H9 (cell line): ENCODE data around the gene COLQ. TPM values are rescaled to one million over a fixed set of nuclear protein-coding genes. Genes with fewer than 3 reads are reported as not detected.

ENCODE experiments used
- DNase-seq: peaks from one replicate; pipeline ENCODE4 v3.0.0-alpha.2; 2017
- H2AFZ ChIP-seq: one replicate; pipeline ENCODE4 v1.6.1; 2013; ENCODE audit warnings: mild to moderate bottlenecking, low read length, control low read depth, moderate library complexity
- H2AK5ac ChIP-seq: 2 replicates; pipeline ENCODE4 v1.6.1; 2013; ENCODE audit warnings: low read length, control low read depth, mixed read lengths; ENCODE audit not compliant: insufficient read length
- H2BK120ac ChIP-seq: one replicate; pipeline ENCODE4 v1.6.1; 2013; ENCODE audit warnings: low read depth, mild to moderate bottlenecking, low read length, control low read depth, inconsistent platforms; ENCODE audit not compliant: poor library complexity, severe bottlenecking
- H2BK12ac ChIP-seq: 2 replicates; pipeline ENCODE4 v1.6.1; 2013; ENCODE audit warnings: low read length, control low read depth, mixed read lengths, low read depth; ENCODE audit not compliant: insufficient read length
- H2BK15ac ChIP-seq: 2 replicates; pipeline ENCODE4 v1.6.1; 2013; ENCODE audit warnings: low read depth, low read length, control low read depth
- H2BK20ac ChIP-seq: one replicate; pipeline ENCODE4 v1.6.1; 2013; ENCODE audit warnings: low read depth, mild to moderate bottlenecking, low read length, control low read depth, inconsistent platforms; ENCODE audit not compliant: poor library complexity, severe bottlenecking
- H2BK5ac ChIP-seq: 2 replicates; pipeline ENCODE4 v1.6.1; 2013; ENCODE audit warnings: low read length, control low read depth, mixed read lengths; ENCODE audit not compliant: insufficient read length
- H3K14ac ChIP-seq: 2 replicates; pipeline ENCODE4 v1.6.1; 2013; ENCODE audit warnings: low read length, control low read depth; ENCODE audit not compliant: insufficient read depth
- H3K18ac ChIP-seq: 2 replicates; pipeline ENCODE4 v1.6.1; 2013; ENCODE audit warnings: low read depth, mild to moderate bottlenecking, mixed read lengths, low read length, control low read depth; ENCODE audit not compliant: insufficient read length
- H3K23ac ChIP-seq: 2 replicates; pipeline ENCODE4 v1.6.1; 2013; ENCODE audit warnings: low read length, control low read depth, mixed read lengths, low read depth; ENCODE audit not compliant: insufficient read length
- H3K23me2 ChIP-seq: 2 replicates; pipeline ENCODE4 v1.6.1; 2013; ENCODE audit warnings: low read depth, mild to moderate bottlenecking, mixed read lengths, low read length, control low read depth; ENCODE audit not compliant: insufficient read length, poor library complexity, severe bottlenecking
- H3K27ac ChIP-seq: 2 replicates; pipeline ENCODE4 v1.5.1; 2013; ENCODE audit warnings: low read length, control low read depth, mixed read lengths, low read depth; ENCODE audit not compliant: insufficient read length
- H3K27me3 ChIP-seq: 2 replicates; pipeline ENCODE4 v1.6.1; 2013; ENCODE audit warnings: low read length, control low read depth, inconsistent platforms; ENCODE audit not compliant: insufficient read depth
- H3K4ac ChIP-seq: 2 replicates; pipeline ENCODE4 v1.6.1; 2013; ENCODE audit warnings: low read depth, mild to moderate bottlenecking, control low read depth, inconsistent platforms, low read length, moderate library complexity
- H3K4me1 ChIP-seq: 2 replicates; pipeline ENCODE4 v1.6.1; 2013; ENCODE audit warnings: low read length, control low read depth, inconsistent platforms; ENCODE audit not compliant: insufficient read depth
- H3K4me2 ChIP-seq: 2 replicates; pipeline ENCODE4 v1.6.1; 2013; ENCODE audit warnings: low read length, control low read depth, mixed read lengths; ENCODE audit not compliant: insufficient read length, insufficient read depth
- H3K56ac ChIP-seq: 2 replicates; pipeline ENCODE4 v1.6.1; 2013; ENCODE audit warnings: low read depth, mild to moderate bottlenecking, mixed read lengths, low read length, control low read depth; ENCODE audit not compliant: insufficient read length
- H3K79me1 ChIP-seq: 2 replicates; pipeline ENCODE4 v1.6.1; 2013; ENCODE audit warnings: low read depth, mild to moderate bottlenecking, moderate library complexity, low read length, control low read depth, inconsistent platforms; ENCODE audit not compliant: insufficient read depth, poor library complexity, severe bottlenecking
- H3K79me2 ChIP-seq: 2 replicates; pipeline ENCODE4 v1.6.1; 2013; ENCODE audit warnings: low read length, control low read depth, inconsistent platforms; ENCODE audit not compliant: insufficient read depth
- H3K9ac ChIP-seq: 2 replicates; pipeline ENCODE4 v1.6.1; 2013; ENCODE audit warnings: low read length, control low read depth, mixed read lengths; ENCODE audit not compliant: insufficient read length; ENCODE audit errors: extremely low read depth
- H3K9me3 ChIP-seq: one replicate; pipeline ENCODE4 v1.6.1; 2013; ENCODE audit warnings: low read depth, low read length, inconsistent platforms; ENCODE audit not compliant: control insufficient read depth
- H3T11ph ChIP-seq: one replicate; pipeline ENCODE4 v1.6.1; 2013; ENCODE audit warnings: mild to moderate bottlenecking, low read length, control low read depth, inconsistent platforms
- H4K20me1 ChIP-seq: one replicate; pipeline ENCODE4 v1.6.1; 2013; ENCODE audit not compliant: control insufficient read depth, insufficient read length, insufficient read depth
- H4K5ac ChIP-seq: 2 replicates; pipeline ENCODE4 v1.6.1; 2013; ENCODE audit warnings: low read depth, mild to moderate bottlenecking, mixed read lengths, low read length, control low read depth; ENCODE audit not compliant: insufficient read length
- H4K8ac ChIP-seq: replicated peaks from 2 replicates; pipeline ENCODE4 v1.6.1; 2013; ENCODE audit warnings: low read length, control low read depth, mixed read lengths, low read depth; ENCODE audit not compliant: insufficient read length
- H4K91ac ChIP-seq: 2 replicates; pipeline ENCODE4 v1.6.1; 2013; ENCODE audit warnings: low read depth, mild to moderate bottlenecking, moderate library complexity, mixed read lengths, low read length, control low read depth; ENCODE audit not compliant: insufficient read length
- H3K27ac Mint-ChIP-seq, 3 experiments: 2 replicates in 2 of 3; 3 replicates in 1 of 3; pipeline ENCODE4 v1.8.0; 2020 to 2021; ENCODE audit warnings: mixed read lengths in 3 of 3, mild to moderate bottlenecking in 1 of 3, moderate library complexity in 1 of 3
- H3K27me3 Mint-ChIP-seq: 2 replicates; pipeline ENCODE4 v1.8.0; 2021; ENCODE audit warnings: low read depth, mild to moderate bottlenecking, moderate library complexity, mixed read lengths
- H3K36me3 Mint-ChIP-seq, 3 experiments: 2 replicates in 2 of 3; 3 replicates in 1 of 3; pipeline ENCODE4 v1.8.0; 2020 to 2021; ENCODE audit warnings: low read depth in 3 of 3, mixed read lengths in 3 of 3; ENCODE audit not compliant: insufficient read depth in 1 of 3
- H3K4me1 Mint-ChIP-seq, 2 experiments: 2 replicates each; pipeline ENCODE4 v1.8.0; 2020; ENCODE audit warnings: mixed read lengths in 2 of 2
- H3K4me3 Mint-ChIP-seq, 2 experiments: 2 replicates in 1 of 2; 3 replicates in 1 of 2; pipeline ENCODE4 v1.8.0; 2020 to 2021; ENCODE audit warnings: mild to moderate bottlenecking in 2 of 2, mixed read lengths in 2 of 2, moderate library complexity in 1 of 2
- H3K9me3 Mint-ChIP-seq, 2 experiments: 2 replicates in 1 of 2; 3 replicates in 1 of 2; pipeline ENCODE4 v1.8.0; 2020; ENCODE audit warnings: mild to moderate bottlenecking in 2 of 2, mixed read lengths in 2 of 2, moderate library complexity in 1 of 2
- CTCF ChIP-seq: fragments of 200-600 bp; sonication (generic); conservative IDR thresholded peaks from 3 replicates; pipeline ENCODE4 v1.8.0; 2021; ENCODE audit warnings: antibody characterized with exemption, mild to moderate bottlenecking
- WGBS: extraction: QIAGEN DNeasy Blood & Tissue Kit; methylation state at CpG from one replicate; pipeline ENCODE4 v1.1.7; 2013; ENCODE audit warnings: missing lambda C conversion rate, low lambda C conversion rate, mixed read lengths; ENCODE audit not compliant: insufficient read length; ENCODE audit errors: extremely low coverage; 5-methylcytosine and 5-hydroxymethylcytosine counted together
- total RNA-seq: library from RNA; stranded (reverse); gene quantifications from 2 replicates; pipeline ENCODE4 v1.2.1, GENCODE V29; 2021

The COLQ gene
- total RNA-seq, 1 experiment from 2014 or later, result 0.61 TPM

GRCh38 chr3:15443826-15444524 is 77.5 kb downstream of the COLQ start:
- H3K23ac ChIP-seq, result no peak overlapping the region
- no peaks in the 10 kb centered on the region for H3K79me2 ChIP-seq
- peaks cover 7 to 34% (median 23%) of the 10 kb centered on the region in 3 experiments; a peak in 6 of 7 replicates for H3K36me3 Mint-ChIP-seq
- peaks cover 1 to 4% of the 10 kb centered on the region in 2 experiments; a peak in 1 of 4 replicates for H3K4me1 Mint-ChIP-seq
- H3K27ac ChIP-seq, result no peak overlapping the region
- H3K27ac Mint-ChIP-seq, result no peak overlapping the region
- no peaks in the 10 kb centered on the region for H3K23me2 ChIP-seq
- H3K4me1 ChIP-seq, result no peaks in the 10 kb centered on the region
- H2BK20ac ChIP-seq, result no peak overlapping the region
- H3K4me3 Mint-ChIP-seq, result no peak overlapping the region
- H4K8ac ChIP-seq, result no peak overlapping the region
- no peak for TF ChIP-seq CTCF
- DNase-seq, result no peak
- H4K20me1 ChIP-seq, result no peaks in the 10 kb centered on the region
- no peak overlapping the region for H2AFZ ChIP-seq
- no peak overlapping the region for H4K5ac ChIP-seq
- H4K91ac ChIP-seq, result no peak overlapping the region
- H3K4me2 ChIP-seq, result no peak overlapping the region
- H3K9me3 Mint-ChIP-seq, result no peaks in the 10 kb centered on the region
- no peak overlapping the region for H3K4ac ChIP-seq
- H2BK12ac ChIP-seq, result no peak overlapping the region
- WGBS, result no CpG with 5 or more reads among the region's 4 CpGs
- no peak overlapping the region for H2AK5ac ChIP-seq
- H2BK15ac ChIP-seq, result no peak overlapping the region
- no peak overlapping the region for H3T11ph ChIP-seq
- no peaks in the 10 kb centered on the region for H3K27me3 Mint-ChIP-seq
- no peaks in the 10 kb centered on the region for H3K27me3 ChIP-seq
- no peak overlapping the region for H2BK120ac ChIP-seq
- no peak overlapping the region for H3K14ac ChIP-seq
- H3K56ac ChIP-seq, result no peak overlapping the region
- no peaks in the 10 kb centered on the region for H3K9me3 ChIP-seq
- H2BK5ac ChIP-seq, result no peak overlapping the region
- no peaks in the 10 kb centered on the region for H3K79me1 ChIP-seq
- no peak overlapping the region for H3K9ac ChIP-seq
- no peak overlapping the region for H3K18ac ChIP-seq
